GM19193 (cell line): ENCODE measurements around the gene TSHZ2.

Source experiments
- POLR2A ChIP-seq: IDR thresholded peaks from 4 replicates; pipeline ENCODE4 v1.6.1; 2011; ENCODE audit not compliant: insufficient read depth, insufficient read length; ENCODE audit errors: extremely low read depth

Gene TSHZ2

DNA sequence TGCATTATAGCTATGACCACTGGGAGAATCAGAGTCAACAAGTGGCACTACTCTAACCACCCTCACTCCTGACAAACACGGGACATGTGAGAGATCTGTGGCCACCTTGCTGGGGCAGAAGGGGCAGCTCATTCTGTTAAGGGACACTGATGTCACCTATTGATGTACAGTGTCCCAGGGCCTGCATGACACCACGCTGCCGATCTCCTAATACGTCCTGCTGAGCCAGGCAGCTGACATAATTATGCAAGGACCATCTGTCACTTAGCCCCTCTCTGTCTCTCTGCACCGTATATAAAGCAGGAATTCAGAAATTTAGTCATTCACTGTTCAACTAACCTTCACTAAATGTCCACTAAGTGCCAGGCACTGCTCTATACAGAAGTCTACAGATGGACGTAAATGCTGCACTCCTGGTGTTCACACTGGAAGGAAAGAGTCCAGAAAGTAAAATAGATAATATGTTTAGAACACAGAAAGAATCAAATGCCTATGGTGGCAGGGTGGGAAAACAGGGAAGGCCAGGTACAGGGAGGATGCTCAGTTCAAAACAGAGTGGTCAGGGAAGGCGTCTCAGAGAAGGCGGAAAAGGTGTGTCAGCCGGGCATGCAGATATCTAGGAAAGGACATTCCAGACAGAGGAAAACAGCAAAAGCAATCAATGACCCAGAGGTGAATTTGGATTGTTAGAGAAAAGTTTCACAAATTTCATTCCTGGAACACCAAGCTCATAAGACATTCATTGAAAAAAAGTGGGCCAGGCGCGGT is 447.7 kb downstream of the TSHZ2 start:
- TF ChIP-seq POLR2A, result no peak

DNA sequence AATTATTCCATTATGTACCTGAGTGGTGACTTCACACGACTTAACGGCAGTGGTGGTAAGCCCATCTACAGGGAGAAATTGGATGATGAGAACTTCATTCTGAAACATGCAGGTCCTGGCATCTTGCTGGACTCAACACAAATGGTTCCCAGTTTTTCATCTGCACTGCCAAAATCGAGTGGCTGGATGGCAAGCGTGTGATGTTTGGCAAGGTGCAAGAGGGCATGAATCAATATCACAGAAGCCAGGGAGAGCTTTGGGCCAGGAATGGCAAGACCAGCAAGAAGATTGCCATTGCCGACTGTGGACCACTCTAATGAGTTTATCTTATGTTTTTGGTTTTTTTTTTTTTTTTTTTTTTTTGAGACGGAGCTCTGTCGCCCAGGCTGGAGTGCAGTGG is 449.2 kb downstream of the TSHZ2 start:
- TF ChIP-seq POLR2A, result no peak

DNA sequence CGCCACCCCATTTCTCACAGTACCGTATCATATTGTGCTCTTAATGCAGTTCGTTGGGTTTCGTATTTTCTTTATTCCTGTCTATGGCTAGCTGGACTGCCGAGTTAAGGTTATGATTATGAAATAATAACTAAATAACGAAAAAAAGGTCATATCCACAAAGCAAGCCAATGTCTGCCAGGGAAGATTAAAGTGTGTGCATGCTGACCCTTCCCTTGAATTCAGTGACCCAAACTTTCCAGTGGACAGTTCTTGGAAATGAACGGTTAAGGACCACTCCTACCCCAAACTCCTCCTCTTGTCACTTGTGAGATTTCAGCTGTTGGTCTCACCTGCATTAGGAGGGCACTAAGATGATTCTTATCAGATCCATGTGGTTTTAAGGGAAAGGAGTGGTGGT is 449.9 kb downstream of the TSHZ2 start:
- no peak for TF ChIP-seq POLR2A

DNA sequence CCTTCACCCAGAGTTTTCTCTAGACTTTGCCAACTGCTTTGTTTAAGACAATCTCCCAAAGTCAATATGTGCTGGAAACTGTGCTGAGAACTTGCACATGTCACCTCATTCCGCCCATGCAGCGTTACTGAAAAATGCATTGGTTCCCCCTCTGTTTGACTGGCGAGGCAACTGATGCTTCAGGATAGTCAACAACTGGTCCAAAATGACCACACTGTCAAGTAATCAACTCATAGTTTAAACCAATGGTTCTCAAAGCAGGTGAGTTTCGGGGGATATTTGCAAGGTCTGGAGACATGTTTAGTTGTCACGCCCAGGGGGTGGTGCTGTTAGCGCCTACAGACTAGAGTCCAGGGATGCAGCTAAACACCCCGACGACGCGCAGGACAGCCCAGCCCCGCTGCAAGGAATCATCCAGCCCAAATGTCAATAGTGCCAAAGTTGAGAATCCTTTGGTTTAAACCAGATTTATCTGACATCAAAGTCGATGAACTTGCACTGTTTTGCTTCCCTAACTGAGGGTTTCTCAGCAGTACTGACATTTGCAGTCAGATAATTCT is 451.5 kb downstream of the TSHZ2 start:
- no peak for TF ChIP-seq POLR2A

DNA sequence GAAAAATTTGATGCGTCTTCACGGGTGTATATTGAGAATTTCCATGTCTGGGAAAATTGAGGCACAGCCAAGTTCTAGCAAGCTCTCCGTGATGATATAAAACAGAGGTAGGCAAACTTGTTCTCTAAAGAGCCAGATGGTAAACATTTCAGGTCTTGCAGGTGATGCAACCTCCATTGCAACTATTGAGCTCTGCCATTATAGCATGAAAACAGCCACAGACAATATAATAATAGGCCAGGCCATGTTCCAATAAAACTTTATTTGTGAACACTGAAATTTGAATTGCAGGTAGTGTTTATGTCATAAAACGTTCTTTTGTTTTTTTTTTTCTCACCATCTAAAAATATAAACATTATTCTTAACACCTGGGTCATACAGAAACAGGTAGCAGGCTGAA is 453.3 kb downstream of the TSHZ2 start:
- TF ChIP-seq POLR2A, result no peak

DNA sequence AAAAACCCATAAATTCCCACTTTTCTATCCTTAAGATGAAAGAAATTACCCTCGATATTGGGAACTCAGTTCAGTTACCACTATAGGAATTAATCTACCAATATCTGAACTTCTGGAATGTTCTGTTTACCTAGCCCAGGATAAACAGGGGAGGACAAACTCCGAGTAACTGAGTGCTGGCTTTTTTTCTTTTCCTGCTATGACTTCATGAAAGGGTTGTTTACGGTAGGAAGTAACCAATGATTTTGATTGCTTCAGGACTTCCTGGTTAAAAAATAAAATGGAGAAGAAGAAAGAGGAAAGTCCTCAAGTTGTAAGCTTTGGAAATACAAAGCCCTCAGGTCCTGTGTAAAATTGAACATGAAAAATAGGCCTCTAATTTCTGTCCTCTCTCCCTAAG is 453.8 kb downstream of the TSHZ2 start:
- no peak for TF ChIP-seq POLR2A

DNA sequence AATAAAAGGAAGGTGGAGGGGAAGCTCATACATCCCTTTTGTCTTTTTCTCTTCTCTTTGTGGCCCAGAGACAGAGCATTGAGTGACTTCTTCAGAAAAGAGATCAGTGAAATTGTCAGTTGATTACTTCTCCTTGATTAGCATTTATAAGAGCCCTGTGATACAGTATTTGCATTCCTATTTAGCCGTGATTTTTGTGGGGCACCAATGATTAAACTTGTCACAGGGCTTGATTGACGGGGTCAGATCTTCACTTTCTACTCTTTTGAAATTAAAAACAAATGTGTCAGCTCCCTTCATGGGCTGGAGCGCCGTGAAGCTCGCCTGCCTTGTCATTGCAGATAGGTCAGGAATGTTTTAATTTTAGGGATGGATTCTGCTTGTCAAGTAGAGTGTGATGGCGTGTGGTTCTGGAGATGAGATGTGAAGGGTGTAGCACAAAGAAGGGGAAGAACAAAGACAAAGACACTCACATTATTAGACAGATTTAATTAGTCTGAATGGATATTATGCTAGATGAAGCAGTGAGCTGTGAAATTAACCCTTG is 454.7 kb downstream of the TSHZ2 start:
- no peak for TF ChIP-seq POLR2A

DNA sequence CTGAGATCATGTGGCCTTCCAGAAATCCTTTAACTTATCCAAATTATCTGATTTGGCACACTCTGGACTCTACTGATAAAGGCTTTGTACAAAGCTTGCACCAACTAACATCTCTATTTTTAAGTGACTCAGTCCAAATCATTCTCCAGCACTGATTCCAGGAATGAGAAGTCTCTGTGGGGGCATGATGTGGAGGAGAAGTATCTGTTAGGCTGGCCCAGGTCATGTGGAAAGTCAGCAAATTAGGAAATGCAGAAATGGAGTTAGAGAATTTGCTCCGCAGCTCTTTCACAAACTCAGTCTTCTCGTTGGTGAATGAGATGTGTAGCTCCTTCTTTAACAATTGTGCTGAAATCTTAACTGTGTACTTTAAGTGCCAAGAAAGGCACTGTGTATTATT is 455.8 kb downstream of the TSHZ2 start:
- TF ChIP-seq POLR2A, result no peak

DNA sequence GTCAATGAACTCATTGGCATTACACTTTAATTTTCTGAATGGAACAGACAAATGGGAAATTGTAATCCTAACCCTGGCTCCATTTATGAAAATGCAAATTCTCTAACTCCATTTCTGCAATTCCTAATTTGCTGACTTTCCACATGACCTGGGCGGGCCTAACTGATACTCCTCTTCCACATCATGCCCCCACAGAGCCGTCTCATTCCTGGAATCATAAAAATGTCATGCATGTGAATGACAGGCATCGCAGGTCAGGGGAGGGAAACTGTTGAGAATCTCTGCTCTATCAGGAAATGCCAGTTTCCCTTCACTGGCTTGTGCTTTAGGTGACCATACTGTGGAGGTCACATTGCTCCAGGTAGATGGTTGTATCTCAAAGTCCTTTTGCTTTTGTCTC is 456.4 kb downstream of the TSHZ2 start:
- TF ChIP-seq POLR2A, result no peak

DNA sequence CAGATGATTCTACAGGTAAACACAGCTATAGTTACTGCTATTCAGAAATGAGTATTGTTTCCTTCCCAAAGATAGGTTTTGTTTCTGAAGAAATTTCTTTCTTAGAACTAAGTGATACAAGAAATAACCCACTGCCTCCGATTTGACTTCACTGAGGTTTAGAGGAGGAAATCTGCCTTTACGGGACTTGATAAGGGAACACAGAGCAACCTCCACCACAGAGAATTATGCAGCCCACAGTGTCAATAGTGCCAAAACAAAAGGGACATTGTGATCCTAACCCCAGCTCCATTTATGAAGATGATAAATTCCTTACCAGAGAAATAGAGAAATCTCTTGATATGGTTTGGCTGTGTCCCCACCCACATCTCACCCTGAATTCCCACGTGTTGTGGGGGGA is 456.8 kb downstream of the TSHZ2 start:
- no peak for TF ChIP-seq POLR2A

DNA sequence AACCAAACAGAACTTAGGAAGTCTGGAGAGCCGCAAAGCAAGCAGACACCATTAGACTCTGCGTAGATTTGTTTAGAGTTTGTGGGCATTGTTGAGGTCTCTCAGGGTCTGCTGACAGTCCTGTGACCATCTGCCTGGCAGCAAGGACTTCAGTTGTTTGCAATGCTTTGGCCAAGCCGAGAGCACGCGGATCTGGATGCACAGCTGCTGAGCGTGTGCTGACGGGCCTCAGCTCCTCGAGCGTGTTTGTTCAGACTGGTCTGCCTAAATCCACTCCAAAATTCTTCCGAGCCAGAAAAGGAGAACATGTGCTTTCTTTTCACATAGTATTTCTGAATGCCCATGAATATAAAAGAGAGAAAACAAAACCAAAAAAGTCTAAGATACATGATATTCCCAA is 462.5 kb downstream of the TSHZ2 start:
- TF ChIP-seq POLR2A, result no peak

DNA sequence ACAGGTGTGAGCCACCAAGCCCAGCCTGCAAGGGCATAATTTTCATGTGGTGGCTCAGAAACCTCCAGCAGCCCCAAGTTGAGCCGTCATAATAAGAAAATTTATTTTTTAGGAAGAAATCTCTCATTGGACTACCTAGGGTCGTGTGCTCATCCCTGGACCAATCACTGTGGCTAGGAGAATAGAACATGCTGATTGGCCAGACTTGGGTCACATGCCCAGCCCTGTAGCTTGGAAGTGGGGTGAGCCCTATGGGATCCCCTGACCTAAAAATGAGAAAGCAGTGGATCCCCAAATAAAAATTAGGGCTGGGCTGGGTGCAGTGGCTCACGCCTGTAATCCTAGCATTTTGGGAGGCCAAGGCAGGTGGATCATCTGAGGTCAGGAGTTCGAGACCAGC is 466.2 kb downstream of the TSHZ2 start:
- TF ChIP-seq POLR2A, result no peak

DNA sequence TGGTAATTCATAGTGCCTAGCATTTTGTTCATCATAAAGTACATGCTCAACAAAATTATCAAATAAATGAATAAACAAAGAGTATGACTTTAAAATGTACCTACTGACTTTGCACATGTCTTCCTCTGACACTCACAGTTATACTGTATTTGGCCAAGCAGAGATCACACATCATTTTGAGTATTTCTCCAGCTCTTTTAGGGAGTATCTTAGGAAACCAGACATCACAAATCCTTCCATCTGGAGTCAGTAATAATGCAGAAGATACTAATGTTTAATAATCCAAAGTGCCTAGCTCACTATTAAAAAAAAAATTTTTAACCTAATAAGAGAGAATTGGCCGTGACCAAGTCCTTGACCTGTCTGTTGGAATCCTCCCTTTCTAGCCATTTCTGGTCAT is 466.9 kb downstream of the TSHZ2 start:
- no peak for TF ChIP-seq POLR2A

DNA sequence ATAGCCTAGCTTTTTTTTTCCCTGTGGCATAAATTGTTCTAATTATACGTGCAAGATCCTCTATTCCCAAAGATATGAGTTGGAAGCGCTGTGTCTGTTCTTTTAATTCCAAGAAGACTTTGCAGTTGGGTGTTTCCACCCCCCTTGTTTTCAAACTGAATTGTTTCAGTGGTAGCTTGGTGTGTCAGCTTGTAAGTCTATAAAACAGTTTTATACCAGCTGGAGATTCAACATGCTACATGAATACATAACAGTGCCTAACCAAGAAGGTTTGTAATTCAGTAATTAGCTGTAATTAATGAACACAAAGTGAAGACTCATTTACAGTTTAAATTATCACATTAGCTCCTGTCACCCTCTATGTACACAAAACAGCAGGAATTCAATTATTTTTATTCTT is 467.5 kb downstream of the TSHZ2 start:
- no peak for TF ChIP-seq POLR2A

DNA sequence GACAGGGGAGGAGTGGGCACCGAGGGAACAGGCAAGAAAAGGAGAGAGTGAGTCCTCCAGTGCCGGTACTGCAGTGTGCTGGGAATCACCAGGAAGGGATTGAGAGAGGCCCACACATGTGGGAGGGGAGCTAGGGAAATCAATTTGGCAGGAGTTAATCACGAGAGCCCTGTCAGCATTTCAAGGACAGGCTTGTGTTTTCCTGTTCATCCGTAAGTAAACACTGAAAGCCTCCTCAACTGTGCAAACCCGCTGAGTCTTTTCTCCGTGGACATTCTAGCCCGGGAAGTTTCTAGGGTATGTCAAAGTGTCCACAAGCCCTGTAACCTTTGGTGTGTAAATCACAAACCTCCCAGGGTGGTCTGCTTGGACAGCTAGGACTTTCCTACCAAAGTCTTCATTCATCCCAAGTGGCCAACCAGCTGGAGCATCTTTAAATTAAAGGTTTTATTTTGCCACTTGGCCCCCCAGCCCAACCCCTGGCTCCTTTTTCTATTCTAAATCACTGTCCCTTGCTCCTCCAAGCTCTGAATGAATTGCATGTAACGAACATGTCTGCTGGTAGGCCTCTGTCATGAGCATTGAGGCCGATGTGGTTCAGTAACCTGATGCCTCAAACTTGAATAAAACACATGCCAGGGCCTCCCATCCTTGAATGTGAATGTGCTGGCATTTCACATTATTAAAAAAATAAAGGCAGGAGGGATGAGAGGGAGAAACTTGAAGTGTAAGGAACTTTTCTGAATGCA is 472.4 kb downstream of the TSHZ2 start:
- TF ChIP-seq POLR2A, result no peak

DNA sequence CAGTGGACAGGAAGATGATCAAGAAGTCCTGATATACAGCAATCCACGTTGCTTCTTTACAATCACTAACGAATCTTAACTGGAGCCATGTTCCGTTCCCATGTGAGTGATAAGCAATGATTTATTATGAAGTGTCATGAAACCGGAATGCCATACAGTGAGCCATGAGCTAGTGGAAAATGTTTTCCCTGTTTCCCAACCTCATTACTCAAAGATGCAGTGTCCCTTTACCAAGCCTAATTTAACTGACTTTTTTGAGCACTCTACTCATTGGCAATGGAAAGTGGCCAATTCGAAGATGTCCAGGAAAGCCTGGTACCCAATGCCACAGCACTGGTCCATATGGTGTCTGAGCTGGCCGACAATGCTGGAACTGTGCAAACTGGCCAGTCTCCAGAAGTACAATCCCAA is 473.2 kb downstream of the TSHZ2 start:
- TF ChIP-seq POLR2A, result no peak
